Peyer's patch (tissue), 4 donors: ENCODE measurements around the gene GARS1. TPM values are rescaled to one million over a fixed set of nuclear protein-coding genes. Genes with fewer than 3 reads are reported as not detected.
"Not testable (repeated sequence)": the region's sequence is repeated elsewhere in the genome, so short reads cannot be mapped to it uniquely, and the experiment has no call there.

Experiments
- DNase-seq, 3 donors: peaks; one replicate each; pipeline ENCODE4 v3.0.0-alpha.2; 2017 to 2019
- H3K27ac ChIP-seq, 4 donors: fragments of 200-600 bp; sonication (generic); one replicate each; pipeline ENCODE4 v1.5.1; 2016 to 2019
- H3K27me3 ChIP-seq, 2 donors: fragments of 200-600 bp; sonication (generic); one replicate each; pipeline ENCODE4 v1.5.1; 2019
- H3K36me3 ChIP-seq, 3 donors: fragments of 200-600 bp; sonication (generic); one replicate each; pipeline ENCODE4 v1.5.1; 2016 to 2019
- H3K4me1 ChIP-seq, 4 donors: fragments of 200-600 bp; sonication (generic); one replicate each; pipeline ENCODE4 v1.5.1; 2016 to 2019
- H3K4me3 ChIP-seq, 4 donors: fragments of 200-600 bp; sonication (generic); 1 replicate in 3 of 4; 2 replicates in 1 of 4; pipeline ENCODE4 v1.5.1; 2016 to 2019; ENCODE audit warnings: mild to moderate bottlenecking in 1 of 4
- H3K9me3 ChIP-seq, 4 donors: fragments of 200-600 bp; sonication (generic); one replicate each; pipeline ENCODE4 v1.5.1; 2016 to 2019; ENCODE audit warnings: mild to moderate bottlenecking in 1 of 4
- POLR2A ChIP-seq, 2 donors: fragments of 450-650 bp; IDR thresholded peaks; one replicate each; pipeline ENCODE4 v1.5.1; 2017; ENCODE audit warnings: antibody characterized with exemption in 2 of 2, mild to moderate bottlenecking in 2 of 2, moderate library complexity in 2 of 2
- total RNA-seq, 4 donors: library from RNA; depleted of rRNA; stranded (reverse); fragments of >200 nt; gene quantifications; one replicate each; pipeline ENCODE4 v1.1.0, GENCODE V29; 2016
- TF ChIP-seq, protein P1 (sequence below), 6 experiments: fragments of 450-650 bp in 4 of 6; fragments of 200-600 bp in 2 of 6; sonication (generic) in 1 of 6; IDR thresholded peaks; one replicate each; pipeline ENCODE4 v1.5.1; 2017 to 2019; ENCODE audit warnings: antibody characterized with exemption in 6 of 6, mild to moderate bottlenecking in 3 of 6, moderate library complexity in 1 of 6

The GARS1 gene
- total RNA-seq, 4 donors from 2014 or later = 50.4 to 77.8 (median 70.1) TPM

DNA sequence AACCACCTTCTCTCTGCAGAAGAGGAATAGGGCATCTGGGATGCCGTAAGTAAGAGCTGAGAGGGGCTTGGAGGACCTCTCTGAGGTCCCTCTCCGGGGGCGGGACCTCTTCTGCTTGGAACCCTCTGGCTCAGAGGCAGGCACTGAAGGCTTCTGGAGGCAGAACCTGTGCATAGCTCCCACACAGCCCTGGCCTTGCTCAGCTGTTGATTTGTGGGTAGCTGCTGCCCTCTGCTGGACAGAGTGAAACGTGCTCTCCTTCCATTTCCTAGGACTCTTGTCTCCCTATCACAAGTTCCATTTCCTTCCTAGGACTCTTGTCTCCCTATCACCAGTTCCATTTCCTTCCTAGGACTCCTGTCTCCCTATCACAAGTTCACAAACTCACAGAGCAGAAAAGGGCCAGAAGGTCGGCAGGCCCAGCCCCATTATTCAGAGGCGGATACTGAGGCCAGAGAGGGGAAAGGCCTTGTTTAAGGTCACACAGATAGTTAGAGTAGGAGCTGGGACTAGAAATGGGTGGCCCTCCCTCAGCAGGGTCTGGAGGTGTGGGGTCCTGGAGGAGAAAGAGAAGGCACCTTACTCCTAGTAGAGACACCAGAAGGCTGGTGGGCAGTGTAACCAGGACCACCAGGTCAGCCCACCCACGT is 30.3 kb upstream of the GARS1 start:
- no peaks in the 10 kb centered on the region for H3K4me1 ChIP-seq
- H3K9me3 ChIP-seq = no peaks in the 10 kb centered on the region
- DNase-seq = peak; percentile 66 to 88 (median 86)
- peaks cover 0 to 38% (median 0%) of the 10 kb centered on the region in 3 donors for H3K36me3 ChIP-seq
- TF ChIP-seq POLR2A (IDR thresholded peaks at IDR 0.05) = no peak
- TF ChIP-seq, protein P1, sequence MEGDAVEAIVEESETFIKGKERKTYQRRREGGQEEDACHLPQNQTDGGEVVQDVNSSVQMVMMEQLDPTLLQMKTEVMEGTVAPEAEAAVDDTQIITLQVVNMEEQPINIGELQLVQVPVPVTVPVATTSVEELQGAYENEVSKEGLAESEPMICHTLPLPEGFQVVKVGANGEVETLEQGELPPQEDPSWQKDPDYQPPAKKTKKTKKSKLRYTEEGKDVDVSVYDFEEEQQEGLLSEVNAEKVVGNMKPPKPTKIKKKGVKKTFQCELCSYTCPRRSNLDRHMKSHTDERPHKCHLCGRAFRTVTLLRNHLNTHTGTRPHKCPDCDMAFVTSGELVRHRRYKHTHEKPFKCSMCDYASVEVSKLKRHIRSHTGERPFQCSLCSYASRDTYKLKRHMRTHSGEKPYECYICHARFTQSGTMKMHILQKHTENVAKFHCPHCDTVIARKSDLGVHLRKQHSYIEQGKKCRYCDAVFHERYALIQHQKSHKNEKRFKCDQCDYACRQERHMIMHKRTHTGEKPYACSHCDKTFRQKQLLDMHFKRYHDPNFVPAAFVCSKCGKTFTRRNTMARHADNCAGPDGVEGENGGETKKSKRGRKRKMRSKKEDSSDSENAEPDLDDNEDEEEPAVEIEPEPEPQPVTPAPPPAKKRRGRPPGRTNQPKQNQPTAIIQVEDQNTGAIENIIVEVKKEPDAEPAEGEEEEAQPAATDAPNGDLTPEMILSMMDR (IDR thresholded peaks at IDR 0.05) = peak; percentile 49 to 96 (median 86)
- no peak overlapping the region for H3K27ac ChIP-seq
- no peak overlapping the region for H3K4me3 ChIP-seq
- no peaks in the 10 kb centered on the region for H3K27me3 ChIP-seq

DNA sequence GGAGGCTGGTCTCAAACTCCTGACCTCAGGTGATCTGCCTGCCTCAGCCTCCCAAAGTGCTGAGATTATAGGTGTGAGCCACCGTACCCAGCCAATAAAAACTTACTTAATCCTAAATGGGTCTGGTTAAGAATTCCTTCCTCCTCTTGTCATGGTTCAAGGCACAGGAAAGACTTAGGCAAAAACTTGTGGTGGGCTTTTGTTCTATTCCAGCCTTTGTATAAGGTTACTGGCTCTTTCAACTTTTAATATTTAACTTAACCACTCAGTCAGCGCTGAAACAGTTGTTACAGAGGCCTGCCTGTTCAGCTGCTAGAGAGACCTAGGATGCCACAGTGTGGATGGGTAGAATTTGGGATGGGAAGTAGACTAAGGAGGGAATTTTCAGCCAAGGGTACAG is 28.1 kb upstream of the GARS1 start:
- Histone ChIP-seq H3K4me1 (no peaks in the 10 kb centered on the region), H3K36me3 (peaks cover 0 to 38% (median 0%) of the 10 kb centered on the region in 3 donors), H3K27ac (no peak overlapping the region), H3K27me3 (no peaks in the 10 kb centered on the region), H3K9me3 (no peaks in the 10 kb centered on the region), H3K4me3 (no peak overlapping the region)
- TF ChIP-seq POLR2A (IDR thresholded peaks at IDR 0.05) = no peak
- TF ChIP-seq, protein P1 (IDR thresholded peaks at IDR 0.05) = no peak
- no peak for DNase-seq

DNA sequence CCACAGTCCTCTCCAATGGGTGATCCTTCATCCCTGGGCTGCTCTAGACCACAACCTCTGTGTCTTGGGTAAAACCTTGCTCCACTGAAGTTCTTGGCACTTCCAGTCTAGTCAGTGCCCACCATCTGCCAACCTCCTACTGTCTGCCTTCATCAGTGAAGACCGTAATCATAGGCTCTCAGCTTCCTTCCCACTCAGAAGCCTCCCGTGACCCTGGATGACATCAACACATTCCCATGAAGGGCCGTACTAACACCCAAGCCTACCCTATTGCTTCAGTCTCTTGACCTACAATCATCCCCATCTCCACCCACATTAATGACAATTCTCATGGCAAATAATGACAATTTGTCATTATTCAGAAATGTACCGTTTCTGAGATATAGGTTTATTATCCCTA is 27.6 kb upstream of the GARS1 start:
- TF ChIP-seq, protein P1 (IDR thresholded peaks at IDR 0.05) = no peak
- no peak for TF ChIP-seq POLR2A (IDR thresholded peaks at IDR 0.05)
- Histone ChIP-seq H3K27me3 (no peaks in the 10 kb centered on the region), H3K4me1 (no peaks in the 10 kb centered on the region), H3K36me3 (peaks cover 0 to 38% (median 0%) of the 10 kb centered on the region in 3 donors), H3K4me3 (no peak overlapping the region), H3K27ac (no peak overlapping the region), H3K9me3 (no peaks in the 10 kb centered on the region)
- no peak for DNase-seq

DNA sequence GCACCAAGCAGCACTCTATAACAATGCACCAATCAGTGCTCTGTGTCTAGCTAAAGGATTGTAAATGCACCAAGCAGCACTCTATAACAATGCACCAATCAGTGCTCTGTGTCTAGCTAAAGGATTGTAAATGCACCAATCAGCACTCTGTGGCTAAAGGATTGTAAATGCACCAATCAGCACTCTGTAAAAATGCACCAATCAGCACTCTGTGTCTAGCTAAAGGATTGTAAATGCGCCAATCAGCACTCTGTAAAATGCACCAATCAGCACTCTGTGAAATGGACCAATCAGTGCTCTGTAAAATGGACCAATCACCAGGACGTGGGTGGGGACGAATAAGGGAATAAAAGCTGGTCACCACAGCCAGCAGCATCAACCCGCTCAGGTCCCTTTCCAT is 24.4 kb upstream of the GARS1 start:
- H3K9me3 ChIP-seq, H3K27ac ChIP-seq, H3K4me1 ChIP-seq, H3K4me3 ChIP-seq, H3K27me3 ChIP-seq, DNase-seq: not testable (repeated sequence)
- H3K36me3 ChIP-seq = peaks cover 0 to 42% (median 0%) of the 10 kb centered on the region in 3 donors

DNA sequence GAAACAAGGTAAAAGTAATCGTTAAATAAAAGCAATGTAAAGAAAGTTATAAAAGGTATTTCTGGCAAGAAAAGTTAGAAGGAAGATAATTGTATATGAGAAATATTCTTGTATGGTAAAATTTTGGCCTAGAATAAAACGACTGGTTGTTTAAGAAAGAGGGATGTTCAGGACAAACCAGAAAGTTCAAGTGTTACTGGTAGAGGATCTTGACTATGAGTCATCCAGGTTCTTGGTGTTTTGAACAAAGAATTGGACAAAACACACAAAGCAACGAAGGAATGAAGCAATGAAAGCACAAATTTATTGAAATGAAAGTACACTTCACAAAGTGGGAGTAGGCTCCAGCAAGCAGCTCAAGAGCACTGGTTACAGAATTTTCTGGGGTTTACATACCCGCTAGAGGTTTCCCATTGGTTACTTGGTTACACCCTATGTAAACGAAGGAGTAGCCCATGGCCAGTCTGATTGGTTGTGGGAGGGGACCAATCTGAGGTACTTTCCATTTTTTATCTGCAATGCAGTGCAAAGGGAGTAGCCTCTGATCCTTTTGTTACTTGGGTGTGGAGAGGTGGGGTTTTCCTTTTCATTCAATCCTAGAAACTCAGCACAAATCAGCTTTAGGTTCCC is 22.4 kb upstream of the GARS1 start:
- Histone ChIP-seq H3K4me1 (no peaks in the 10 kb centered on the region), H3K4me3 (no peak overlapping the region), H3K9me3 (no peaks in the 10 kb centered on the region), H3K36me3 (peaks cover 0 to 47% (median 0%) of the 10 kb centered on the region in 3 donors), H3K27ac (no peak overlapping the region), H3K27me3 (no peaks in the 10 kb centered on the region)
- DNase-seq = no peak
- TF ChIP-seq, protein P1 (IDR thresholded peaks at IDR 0.05) = no peak

DNA sequence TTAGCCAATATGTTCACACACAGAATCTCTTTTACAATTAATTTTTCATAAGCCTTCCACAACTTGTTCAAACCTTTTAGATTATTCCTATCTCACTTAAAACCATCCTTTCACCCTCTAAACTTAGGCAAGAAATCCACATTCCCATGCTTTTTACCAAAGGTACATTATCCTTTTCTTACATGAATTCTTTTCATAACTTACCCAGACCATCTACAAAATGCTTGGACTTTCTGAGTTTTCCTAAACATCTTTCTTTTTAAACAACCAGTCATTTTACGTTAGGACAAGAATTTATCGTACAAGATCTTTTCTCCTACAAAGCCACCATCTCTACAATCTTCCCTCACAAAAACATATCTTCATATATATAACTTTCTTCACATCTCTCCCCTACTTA is 18.8 kb upstream of the GARS1 start:
- Histone ChIP-seq H3K27ac (no peak overlapping the region), H3K4me1 (no peaks in the 10 kb centered on the region), H3K9me3 (no peaks in the 10 kb centered on the region), H3K36me3 (peaks cover 0 to 66% (median 0%) of the 10 kb centered on the region in 3 donors), H3K4me3 (no peak overlapping the region), H3K27me3 (no peaks in the 10 kb centered on the region)
- DNase-seq = no peak
- TF ChIP-seq, protein P1 (IDR thresholded peaks at IDR 0.05) = no peak
- TF ChIP-seq POLR2A (IDR thresholded peaks at IDR 0.05) = no peak
